GM03348 (cell line): ENCODE measurements around the gene TMEM116.
"Not testable (repeated sequence)": the region's sequence is repeated elsewhere in the genome, so short reads cannot be mapped to it uniquely, and the experiment has no call there.

Experiments
- DNase-seq: peaks from one replicate; pipeline ENCODE4 v3.0.0; 2012; ENCODE audit warnings: low spot score

Gene TMEM116

GRCh38 chr12:112012775-112013600 is at the start of gene TMEM116, which contains the start of gene ERP29:
Gene TMEM116, minus strand, starts transcription at chr12:112013165. Its CDS starts 7,895 bp downstream, at chr12:112005270.
Gene ERP29, plus strand, starts transcription at chr12:112013426. Its CDS starts 40 bp downstream, at chr12:112013466.
- peak; percentile 100 for DNase-seq

DNA sequence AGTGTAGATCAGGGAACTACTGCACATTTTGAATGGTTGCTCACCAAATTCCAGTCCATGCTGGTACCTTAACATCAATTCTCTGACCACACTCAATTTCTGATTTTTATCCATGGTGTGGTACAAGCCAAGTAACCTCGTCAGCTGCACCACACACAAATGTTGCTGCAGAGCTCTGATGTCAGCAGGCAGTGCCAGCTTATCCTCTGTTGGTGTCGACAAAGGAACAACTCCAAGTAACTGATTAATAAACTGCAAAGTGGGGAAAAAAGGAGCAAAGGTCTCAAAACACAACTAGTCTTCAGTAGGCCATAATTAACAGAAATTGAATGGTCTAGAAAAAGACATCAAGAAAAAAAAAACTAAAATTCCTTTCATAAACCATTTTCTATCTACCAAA is 48.2 kb upstream of the TMEM116 start:
- DNase-seq = no peak

DNA sequence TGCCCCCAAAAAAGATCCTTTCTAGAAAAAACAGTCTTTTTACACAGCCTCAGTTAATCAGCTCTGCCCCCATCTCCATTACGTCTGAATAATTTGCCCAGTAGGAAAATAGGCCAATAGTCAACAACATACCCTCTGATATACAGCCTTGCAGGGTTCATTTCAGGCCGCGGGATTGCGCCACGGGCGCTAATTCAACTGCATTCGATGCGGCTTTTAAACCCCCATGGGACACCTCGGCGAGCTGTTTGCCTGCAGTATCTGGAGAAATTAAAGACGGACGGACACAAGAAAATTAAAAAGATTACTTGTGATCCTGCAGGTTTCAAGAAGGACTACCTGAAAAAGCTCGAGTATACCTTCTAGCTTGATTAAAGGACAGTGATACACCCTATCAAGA is 36.4 kb upstream of the TMEM116 start:
- DNase-seq = no peak

DNA sequence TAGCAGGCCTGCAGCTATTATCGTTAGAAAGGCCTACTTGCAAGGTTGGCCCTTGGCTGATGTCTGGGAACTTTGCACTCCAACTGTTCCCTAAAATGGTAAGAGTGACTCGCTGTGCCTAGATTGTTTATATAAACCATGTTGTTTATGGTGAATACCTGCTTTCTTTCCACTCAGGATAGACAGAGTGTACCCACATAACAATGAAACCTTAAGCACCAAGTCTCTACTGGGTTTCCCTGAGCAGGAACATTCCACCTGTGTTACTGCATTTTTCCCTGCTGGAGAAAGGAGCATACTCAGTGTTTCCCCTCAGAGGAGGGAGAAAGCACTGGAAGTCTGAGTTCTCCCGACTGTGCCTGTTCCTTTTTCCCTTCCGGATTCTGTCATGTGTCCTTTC is 33.0 kb upstream of the TMEM116 start:
- DNase-seq = no peak

DNA sequence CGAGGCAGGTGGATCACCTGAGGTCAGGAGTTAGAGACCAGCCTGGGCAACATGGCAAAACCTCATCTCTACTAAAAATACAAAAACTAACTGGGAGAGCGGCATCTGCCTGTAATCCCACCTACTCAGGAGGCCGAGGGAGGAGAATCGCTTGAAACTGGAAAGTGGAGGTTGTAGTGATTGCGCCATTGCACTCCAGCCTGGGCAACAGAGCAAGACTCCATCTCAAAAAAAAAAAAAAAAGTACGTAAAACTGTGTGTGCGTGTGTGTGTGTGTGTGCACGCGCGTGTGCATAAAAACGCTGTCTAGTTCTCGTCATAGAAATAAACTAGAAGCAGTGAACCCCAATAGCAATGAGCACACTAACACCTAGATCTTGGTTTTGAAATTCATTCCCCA is 23.6 kb upstream of the TMEM116 start:
- not testable (repeated sequence) for DNase-seq

- DNase-seq = no peak
Observed at GRCh38 chr12:112035219-112035785, 22.3 kb upstream of the TMEM116 start.

DNA sequence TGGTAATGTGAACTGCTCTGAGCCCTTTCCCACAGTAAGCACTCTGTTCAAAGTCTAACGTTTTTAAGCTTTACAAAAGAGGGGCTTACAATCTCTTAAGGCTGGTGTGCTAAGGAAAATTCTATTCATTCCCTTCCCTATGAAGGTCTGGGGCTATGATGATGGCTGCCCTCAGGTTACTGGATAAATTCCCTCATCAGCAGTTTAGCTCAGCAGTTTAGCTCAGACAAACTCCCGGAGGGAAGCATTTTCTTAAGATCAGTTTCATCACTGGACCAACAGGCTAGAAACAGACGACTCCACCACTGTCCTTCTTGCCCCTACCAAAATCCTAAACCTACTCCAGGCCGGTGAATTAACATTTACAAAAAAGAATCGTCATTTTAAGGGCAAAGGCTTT is 19.3 kb upstream of the TMEM116 start:
- DNase-seq = no peak

DNA sequence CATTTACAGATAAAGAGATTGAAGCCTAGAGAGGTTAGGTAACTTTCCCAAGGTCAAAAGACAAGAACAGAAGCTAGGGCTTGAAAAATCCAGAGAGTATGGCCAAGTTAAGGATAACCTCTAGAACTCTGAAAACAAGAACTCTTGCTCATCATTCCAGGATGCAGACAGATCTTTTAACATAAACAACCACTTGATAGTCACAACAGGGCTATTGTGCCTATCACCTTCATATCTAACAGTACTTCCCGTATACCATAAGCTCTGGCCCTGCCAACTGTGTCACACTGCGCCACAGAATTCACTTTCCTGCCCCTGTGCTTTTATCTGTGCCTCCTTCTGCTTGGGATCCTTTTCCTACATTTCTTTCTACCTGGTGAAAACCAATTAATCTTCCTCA is 18.5 kb upstream of the TMEM116 start:
- no peak for DNase-seq

GRCh38 chr12:112029301-112029700 is 16.3 kb upstream of the TMEM116 start:
- no peak for DNase-seq

DNA sequence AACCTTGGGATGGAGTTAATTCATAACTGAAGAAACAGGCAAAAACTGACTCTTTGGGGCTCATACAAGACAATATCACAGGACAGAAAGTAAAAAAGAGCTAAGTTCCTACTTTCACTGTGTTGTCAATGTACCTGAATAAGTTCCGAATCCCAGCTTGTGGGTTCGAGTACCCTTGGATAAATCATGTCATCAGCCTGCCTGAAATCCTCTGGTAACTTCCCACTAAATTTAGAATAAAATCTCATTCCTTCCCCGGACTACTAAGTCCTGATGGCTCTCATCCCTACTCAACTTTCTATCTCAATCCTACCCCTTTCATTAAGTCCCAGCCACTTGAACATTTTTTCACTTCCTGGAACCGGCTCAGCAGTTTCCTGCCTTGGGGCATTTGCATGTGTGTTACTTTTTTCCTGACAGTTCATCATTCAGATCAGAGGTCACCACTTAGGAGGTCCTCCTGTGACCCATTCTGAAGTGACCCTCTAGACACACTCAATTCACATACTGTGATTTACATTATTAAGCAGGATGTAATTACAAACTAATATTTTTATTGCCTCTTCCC is 12.9 kb upstream of the TMEM116 start:
- DNase-seq = no peak

DNA sequence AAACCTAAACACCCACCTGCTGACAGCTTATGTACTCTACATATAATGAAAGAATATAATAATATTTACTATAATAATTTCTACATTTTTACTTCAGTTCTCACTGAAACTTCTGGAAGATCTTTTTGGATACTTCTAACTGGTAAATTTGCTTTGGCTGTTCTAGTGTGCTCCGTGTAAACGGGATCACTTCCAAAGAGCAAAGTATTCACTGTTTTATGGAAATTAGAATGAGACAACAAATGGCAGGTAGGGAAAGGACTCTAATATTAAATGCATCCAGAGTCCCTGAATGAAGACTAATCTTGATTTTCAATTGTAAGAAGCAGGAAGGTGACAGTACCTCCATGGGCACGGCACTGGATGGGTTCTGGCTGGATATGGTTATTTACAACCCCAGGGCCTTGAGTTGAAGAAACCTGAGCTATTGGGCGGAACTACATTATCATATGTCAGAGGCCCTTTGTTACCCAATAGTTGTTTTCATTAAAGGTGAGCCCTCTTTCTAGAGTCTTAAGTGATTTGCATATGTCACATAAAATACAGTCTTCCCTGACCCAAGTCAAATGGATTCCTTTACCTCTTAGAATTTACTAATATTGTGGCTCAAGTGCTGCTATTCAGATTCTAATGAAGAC is 10.9 kb upstream of the TMEM116 start:
- DNase-seq = no peak

- no peak for DNase-seq
Observed at GRCh38 chr12:112022241-112023016, 9.5 kb upstream of the TMEM116 start.

- DNase-seq = no peak
Observed at GRCh38 chr12:112020947-112021457, 8.0 kb upstream of the TMEM116 start.

GRCh38 chr12:112018571-112019237 is 5.7 kb upstream of the TMEM116 start:
- peak; percentile 50 for DNase-seq

GRCh38 chr12:112017041-112017440 is 4.1 kb upstream of the TMEM116 start:
- DNase-seq = no peak

DNA sequence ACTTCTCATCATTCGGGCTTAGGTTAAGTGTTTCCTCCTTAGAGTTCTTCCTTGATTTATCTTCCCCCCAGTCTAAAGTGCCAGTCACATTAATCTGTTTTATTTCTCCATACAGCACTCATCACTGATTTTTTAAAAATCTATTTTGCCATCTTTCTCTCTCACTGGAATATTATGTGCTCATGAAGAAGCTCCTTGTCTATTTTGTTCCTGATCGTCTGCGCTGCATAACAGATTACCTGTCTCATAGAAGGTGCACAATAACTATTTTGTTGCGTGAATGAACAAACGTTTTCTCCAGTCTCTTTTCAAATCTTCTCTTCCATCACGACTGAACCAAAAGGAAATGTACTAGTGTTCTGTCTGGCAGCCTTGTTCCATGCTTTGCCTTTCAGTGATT is 3.0 kb upstream of the TMEM116 start:
- no peak for DNase-seq

GRCh38 chr12:112013601-112014402 is 837 bp upstream of the TMEM116 start:
- peak; percentile 65 for DNase-seq

- DNase-seq = no peak
Observed at GRCh38 chr12:112011685-112012084, 1.3 kb downstream of the TMEM116 start.

GRCh38 chr12:112010415-112011344 is 2.3 kb downstream of the TMEM116 start:
- DNase-seq = no peak
